Panc1 (cell line): ENCODE measurements around the gene EPB41L5.

ENCODE experiments used
- POLR2AphosphoS5 ChIP-seq: IDR thresholded peaks from 2 replicates; pipeline ENCODE4 v1.6.1; 2012; ENCODE audit warnings: mild to moderate bottlenecking, low read depth, low read length, moderate library complexity
- TCF7L2 ChIP-seq: IDR thresholded peaks from 2 replicates; pipeline ENCODE4 v1.6.1; 2011; ENCODE audit warnings: mild to moderate bottlenecking, low read depth, low read length, inconsistent platforms
- TF ChIP-seq, protein P1 (sequence below), 2 experiments: IDR thresholded peaks; 2 replicates each; pipeline ENCODE4 v1.6.1; 2011 to 2012; ENCODE audit warnings: low read depth in 2 of 2, control low read depth in 1 of 2, low read length in 1 of 2, mild to moderate bottlenecking in 1 of 2, moderate library complexity in 1 of 2; ENCODE audit not compliant: insufficient read depth in 1 of 2
- TF ChIP-seq, protein P2 (sequence below): fragments of 450-650 bp; IDR thresholded peaks from 2 replicates; pipeline ENCODE4 v1.5.1; 2017; ENCODE audit warnings: mild to moderate bottlenecking

DNA sequence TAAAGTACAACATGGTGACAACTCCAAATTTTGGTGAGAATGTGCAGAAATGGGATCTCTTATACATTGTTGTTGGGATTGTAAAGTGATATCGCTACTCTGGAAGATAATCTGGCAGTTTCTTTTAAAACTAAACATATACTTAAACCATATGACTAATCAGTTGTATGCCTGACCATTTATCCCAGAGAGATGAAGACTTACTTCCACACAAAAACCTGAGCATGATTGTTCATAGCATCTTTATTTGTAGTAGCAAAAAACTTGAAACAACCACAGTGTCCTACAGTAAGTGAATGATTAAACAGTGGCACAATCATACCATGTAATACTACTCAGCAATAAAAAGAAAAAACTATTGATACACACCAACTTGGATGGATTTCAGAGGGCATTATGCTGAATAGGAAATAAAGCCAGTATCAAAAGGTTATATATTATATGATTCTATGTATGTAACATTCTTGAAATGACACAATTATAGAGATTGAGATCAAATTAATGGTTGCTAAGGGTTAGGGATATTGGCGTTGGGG lies 47.3 kb downstream of the EPB41L5 start:
- TF ChIP-seq, protein P1, sequence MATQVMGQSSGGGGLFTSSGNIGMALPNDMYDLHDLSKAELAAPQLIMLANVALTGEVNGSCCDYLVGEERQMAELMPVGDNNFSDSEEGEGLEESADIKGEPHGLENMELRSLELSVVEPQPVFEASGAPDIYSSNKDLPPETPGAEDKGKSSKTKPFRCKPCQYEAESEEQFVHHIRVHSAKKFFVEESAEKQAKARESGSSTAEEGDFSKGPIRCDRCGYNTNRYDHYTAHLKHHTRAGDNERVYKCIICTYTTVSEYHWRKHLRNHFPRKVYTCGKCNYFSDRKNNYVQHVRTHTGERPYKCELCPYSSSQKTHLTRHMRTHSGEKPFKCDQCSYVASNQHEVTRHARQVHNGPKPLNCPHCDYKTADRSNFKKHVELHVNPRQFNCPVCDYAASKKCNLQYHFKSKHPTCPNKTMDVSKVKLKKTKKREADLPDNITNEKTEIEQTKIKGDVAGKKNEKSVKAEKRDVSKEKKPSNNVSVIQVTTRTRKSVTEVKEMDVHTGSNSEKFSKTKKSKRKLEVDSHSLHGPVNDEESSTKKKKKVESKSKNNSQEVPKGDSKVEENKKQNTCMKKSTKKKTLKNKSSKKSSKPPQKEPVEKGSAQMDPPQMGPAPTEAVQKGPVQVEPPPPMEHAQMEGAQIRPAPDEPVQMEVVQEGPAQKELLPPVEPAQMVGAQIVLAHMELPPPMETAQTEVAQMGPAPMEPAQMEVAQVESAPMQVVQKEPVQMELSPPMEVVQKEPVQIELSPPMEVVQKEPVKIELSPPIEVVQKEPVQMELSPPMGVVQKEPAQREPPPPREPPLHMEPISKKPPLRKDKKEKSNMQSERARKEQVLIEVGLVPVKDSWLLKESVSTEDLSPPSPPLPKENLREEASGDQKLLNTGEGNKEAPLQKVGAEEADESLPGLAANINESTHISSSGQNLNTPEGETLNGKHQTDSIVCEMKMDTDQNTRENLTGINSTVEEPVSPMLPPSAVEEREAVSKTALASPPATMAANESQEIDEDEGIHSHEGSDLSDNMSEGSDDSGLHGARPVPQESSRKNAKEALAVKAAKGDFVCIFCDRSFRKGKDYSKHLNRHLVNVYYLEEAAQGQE (IDR thresholded peaks at IDR 0.05; ENCODE audit: insufficient read depth in 1 of 2, low read depth in 2 of 2, low read length in 1 of 2) = no peak
- TF ChIP-seq TCF7L2 (no peak), POLR2AphosphoS5 (no peak)
- TF ChIP-seq, protein P2, sequence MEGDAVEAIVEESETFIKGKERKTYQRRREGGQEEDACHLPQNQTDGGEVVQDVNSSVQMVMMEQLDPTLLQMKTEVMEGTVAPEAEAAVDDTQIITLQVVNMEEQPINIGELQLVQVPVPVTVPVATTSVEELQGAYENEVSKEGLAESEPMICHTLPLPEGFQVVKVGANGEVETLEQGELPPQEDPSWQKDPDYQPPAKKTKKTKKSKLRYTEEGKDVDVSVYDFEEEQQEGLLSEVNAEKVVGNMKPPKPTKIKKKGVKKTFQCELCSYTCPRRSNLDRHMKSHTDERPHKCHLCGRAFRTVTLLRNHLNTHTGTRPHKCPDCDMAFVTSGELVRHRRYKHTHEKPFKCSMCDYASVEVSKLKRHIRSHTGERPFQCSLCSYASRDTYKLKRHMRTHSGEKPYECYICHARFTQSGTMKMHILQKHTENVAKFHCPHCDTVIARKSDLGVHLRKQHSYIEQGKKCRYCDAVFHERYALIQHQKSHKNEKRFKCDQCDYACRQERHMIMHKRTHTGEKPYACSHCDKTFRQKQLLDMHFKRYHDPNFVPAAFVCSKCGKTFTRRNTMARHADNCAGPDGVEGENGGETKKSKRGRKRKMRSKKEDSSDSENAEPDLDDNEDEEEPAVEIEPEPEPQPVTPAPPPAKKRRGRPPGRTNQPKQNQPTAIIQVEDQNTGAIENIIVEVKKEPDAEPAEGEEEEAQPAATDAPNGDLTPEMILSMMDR = no peak
